ENCODE results near the gene BAHCC1.

The BAHCC1 gene

GRCh38 chr17:81500047-81500446 lies 104.8 kb downstream of the BAHCC1 start:
- no peak for FAIRE-seq

DNA sequence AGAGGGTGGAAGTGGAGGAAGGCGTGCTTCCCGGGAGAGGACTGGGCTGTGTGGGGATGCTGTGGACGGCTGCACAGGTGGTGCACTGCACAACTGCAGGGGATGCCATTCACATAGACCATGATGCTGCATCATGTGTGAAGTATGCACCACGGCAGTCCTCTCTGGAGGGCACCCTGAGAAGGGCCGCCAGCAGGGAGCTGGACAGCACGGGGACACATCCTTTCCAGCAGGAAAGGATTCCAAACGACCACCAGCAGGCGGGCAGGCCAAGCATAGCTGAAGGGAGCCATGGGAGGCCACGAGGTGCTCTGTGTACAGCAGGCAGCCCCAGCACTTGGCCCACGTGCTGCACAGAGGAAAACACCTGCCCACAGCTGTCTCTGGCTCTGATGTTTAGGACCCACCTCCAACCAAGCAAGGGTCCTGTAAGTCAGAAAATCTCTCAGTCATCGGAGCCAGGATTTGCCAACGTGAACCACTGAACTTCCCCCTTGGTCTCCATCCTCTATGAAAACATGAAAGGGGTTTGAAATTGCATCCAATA lies 107.3 kb downstream of the BAHCC1 start:
- no peak for FAIRE-seq

- FAIRE-seq: no peak
These were observed 108.4 kb downstream of the BAHCC1 start for GRCh38 chr17:81503619-81504018.

GRCh38 chr17:81508639-81509206 lies 113.5 kb downstream of the BAHCC1 start:
- no peak for FAIRE-seq

GRCh38 chr17:81509207-81509971 lies 114.1 kb downstream of the BAHCC1 start:
- no peak for FAIRE-seq

- no peak for FAIRE-seq
These were observed 114.9 kb downstream of the BAHCC1 start for GRCh38 chr17:81509972-81510784.

DNA sequence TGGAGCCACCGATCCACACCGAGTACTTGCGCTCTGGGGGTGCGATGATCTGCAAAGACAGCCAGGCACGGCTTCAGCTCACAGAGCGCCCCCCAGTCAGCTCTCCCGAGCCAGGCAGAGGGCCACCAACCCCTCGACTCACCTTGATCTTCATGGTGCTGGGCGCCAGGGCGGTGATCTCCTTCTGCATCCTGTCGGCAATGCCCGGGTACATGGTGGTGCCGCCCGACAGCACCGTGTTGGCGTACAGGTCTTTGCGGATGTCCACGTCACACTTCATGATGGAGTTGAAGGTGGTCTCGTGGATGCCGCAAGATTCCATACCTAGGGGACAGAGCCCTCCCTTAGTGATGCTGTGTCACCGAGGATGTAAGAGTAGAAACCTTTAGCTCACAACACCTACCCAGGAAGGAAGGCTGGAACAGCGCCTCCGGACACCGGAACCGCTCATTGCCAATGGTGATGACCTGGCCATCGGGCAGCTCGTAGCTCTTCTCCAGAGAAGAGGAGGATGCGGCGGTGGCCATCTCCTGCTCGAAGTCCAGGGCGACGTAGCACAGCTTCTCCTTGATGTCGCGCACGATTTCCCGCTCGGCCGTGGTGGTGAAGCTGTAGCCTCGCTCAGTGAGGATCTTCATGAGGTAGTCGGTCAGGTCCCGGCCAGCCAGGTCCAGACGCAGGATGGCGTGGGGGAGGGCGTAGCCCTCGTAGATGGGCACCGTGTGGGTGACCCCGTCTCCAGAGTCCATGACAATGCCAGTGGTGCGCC lies 115.7 kb downstream of the BAHCC1 start:
- no peak for FAIRE-seq

DNA sequence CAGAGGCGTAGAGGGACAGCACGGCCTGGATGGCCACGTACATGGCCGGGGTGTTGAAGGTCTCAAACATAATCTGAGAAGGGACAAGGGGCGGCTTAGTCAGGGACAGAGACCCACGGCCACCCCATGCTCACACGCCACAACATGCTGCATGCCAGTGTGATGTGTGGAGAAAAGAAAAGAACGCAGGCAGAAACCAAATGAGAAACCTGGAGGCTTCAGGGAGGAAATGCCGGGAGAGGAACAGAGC lies 116.2 kb downstream of the BAHCC1 start:
- no peak for FAIRE-seq

- no peak for FAIRE-seq
These were observed 116.7 kb downstream of the BAHCC1 start for GRCh38 chr17:81511804-81512561.

DNA sequence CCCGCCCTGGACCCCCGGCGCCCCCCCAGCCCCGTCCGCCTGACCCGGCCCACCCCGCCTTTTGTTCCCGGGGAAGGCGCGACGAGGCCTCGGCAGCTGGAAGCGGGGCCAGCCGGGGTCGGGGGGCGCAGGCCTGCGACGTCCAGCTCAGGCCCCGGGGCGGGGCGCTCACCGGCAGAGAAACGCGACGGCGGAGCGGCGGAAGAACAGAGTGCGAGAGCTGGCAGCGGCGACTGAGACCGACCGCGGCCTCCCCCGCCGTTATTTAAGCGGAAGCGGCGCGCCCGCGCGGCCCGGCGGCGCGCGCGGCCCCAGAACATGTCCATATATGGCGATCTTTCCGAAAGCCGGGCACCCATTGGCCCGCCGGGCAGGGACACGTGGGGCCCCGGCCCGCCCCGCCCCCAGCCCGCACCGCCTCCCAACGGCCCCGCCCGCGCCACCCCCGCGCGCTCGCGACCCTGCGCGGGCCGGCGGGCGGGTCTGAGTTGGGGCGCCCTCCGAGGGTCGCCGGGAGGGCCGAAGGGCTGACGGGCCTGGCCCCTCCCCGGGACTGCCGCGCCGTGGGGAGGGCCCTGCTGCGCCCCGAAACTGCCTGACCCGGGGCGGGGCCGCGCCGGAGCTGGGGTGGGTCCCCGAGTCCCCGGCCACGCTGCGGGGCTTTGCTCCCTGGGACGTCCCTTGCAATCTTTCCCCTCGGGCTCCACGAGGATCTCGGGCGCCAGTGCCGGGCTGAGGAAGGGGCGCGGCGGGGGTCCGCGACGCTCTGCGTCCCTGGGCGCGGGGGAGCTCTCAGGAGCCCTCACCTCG lies 117.5 kb downstream of the BAHCC1 start, which contains the start of gene ACTG1:
ACTG1 (minus strand) TSS at position 238 of the 810 bp plus-strand sequence. CDS start 445 bp downstream, outside the sequence.
- FAIRE-seq: no peak

DNA sequence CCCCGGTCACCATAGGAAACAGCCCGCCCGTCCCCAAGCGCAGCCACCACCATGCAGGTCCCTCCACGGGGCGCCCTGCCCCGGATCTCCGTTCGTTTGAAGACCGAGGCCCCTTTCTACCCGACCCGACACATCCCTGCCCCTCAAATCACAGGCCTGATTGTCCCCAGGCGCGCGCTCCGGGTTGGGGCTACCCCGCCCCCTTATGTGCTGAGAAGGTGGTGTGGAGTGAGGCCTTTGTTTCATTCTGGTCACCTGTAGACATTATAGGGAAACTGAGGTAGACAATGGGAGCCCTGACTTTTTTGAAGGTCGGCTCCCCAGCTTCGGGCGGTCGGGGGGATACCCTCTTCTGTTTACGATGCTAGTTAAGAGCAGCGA lies 118.1 kb downstream of the BAHCC1 start:
- no peak for FAIRE-seq

- FAIRE-seq: no peak
These were observed 118.7 kb downstream of the BAHCC1 start for GRCh38 chr17:81513753-81514488.

- no peak for FAIRE-seq
These were observed 119.2 kb downstream of the BAHCC1 start for GRCh38 chr17:81514489-81514738.

GRCh38 chr17:81514739-81515529 lies 119.7 kb downstream of the BAHCC1 start:
- FAIRE-seq: no peak

- no peak for FAIRE-seq
These were observed 120.3 kb downstream of the BAHCC1 start for GRCh38 chr17:81515530-81516041.
